Measurements from ENCODE around the gene AURKA. TPM values are rescaled to one million over a fixed set of nuclear protein-coding genes. Genes with fewer than 3 reads are reported as not detected.

AURKA gene
- total RNA-seq = 13.5 TPM
- polyA plus RNA-seq = 2.5 TPM

DNA sequence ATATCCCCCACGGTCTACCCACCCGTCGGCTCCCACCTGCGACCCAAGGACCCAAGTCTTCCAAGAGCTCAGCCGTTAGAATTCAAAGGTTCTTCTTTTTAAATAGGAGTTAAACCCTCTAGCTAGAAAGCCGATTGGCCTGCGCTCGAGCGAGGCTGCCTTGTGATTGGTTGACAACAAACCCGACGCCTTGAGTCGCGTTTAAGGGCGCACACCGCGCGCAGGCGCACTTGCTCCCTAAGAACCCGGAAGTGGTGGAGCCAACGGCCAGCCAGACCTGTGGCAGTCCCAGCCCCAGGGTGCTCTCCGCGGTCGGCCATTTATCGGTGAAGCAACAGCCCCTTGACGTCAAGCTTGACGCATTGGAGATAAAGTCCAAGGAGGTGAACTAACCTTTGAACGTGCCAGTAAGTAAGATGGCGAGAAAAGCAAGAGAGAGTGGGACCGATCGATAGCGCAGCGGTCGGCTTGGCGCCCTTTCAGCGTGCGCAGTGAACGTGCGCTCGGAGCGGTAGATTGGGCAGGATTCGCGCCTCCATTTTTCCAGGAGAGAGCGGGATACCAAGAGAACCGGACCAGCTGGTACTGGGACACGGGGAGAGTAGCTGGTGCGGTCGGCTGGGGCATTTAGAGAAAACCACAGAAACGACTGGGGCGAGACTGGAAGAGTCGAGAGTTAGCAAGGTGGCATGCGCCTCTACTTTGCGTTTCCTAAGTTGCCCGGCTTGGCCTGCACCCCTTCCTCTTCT is at the start of gene AURKA, which contains the start of gene CSTF1:
Gene AURKA, minus strand, starts transcription at position 84 of the 749 bp plus-strand sequence. CDS start 4,018 bp downstream, outside the sequence.
Gene CSTF1, plus strand, starts transcription at position 514 of the 749 bp plus-strand sequence. CDS start 2,908 bp downstream, outside the sequence.
- peaks cover 3% of the 10 kb centered on the region for H3K36me3 ChIP-seq (ENCODE audit: insufficient read depth)
- DNase-seq (ENCODE audit: extremely low spot score) = peak; percentile 98
- under 1% methylated on average over 53 of the region's 53 CpGs for WGBS
- H3K27ac ChIP-seq (ENCODE audit: low read depth) = peak within 1 kb of the TSS; percentile 82
- H3K4me1 ChIP-seq (ENCODE audit: insufficient read depth) = no peaks in the 10 kb centered on the region
- H3K4me3 ChIP-seq (ENCODE audit: low read depth, low read length) = peak within 1 kb of the TSS; percentile 83

- H3K4me3 ChIP-seq (ENCODE audit: low read depth, low read length) = no peak overlapping the region
- WGBS = 79% methylated on average over 4 of the region's 4 CpGs
- no peaks in the 10 kb centered on the region for H3K36me3 ChIP-seq (ENCODE audit: insufficient read depth)
- no peak overlapping the region for H3K27ac ChIP-seq (ENCODE audit: low read depth)
- no peaks in the 10 kb centered on the region for H3K4me1 ChIP-seq (ENCODE audit: insufficient read depth)
- no peak for DNase-seq (ENCODE audit: extremely low spot score)
These were observed 48.5 kb upstream of the AURKA start for GRCh38 chr20:56440346-56441007.

DNA sequence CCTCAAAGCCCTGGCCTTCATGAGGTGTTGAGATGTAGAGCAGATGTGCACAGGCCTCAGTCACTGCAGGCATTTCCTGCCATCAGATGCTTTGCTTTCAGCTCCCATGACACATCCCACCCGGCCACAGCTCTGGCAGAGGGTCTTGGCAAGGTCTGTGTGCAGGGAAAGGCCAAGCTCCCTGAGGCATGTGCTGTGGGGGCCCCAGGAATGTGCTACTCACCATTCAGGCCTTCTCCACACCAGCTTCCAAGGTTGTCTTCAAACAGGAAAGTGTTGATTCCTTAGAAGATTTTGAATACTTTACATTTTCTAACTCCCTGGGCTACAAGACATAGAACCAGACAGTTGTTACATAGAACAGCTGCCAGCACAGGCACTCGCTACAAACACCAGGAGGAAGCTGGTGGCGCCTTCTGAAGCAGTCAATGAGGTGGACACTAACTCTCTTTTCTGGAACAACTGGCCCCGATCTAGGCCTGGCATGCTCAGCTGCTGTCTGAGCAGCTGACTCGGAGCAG is 47.8 kb upstream of the AURKA start:
- no peak overlapping the region for H3K4me3 ChIP-seq (ENCODE audit: low read depth, low read length)
- no peaks in the 10 kb centered on the region for H3K4me1 ChIP-seq (ENCODE audit: insufficient read depth)
- no peaks in the 10 kb centered on the region for H3K36me3 ChIP-seq (ENCODE audit: insufficient read depth)
- no peak overlapping the region for H3K27ac ChIP-seq (ENCODE audit: low read depth)
- 28% methylated on average over 5 of the region's 5 CpGs for WGBS
- DNase-seq (ENCODE audit: extremely low spot score) = no peak

- WGBS = 77% methylated on average over 4 of the region's 4 CpGs
- H3K4me1 ChIP-seq (ENCODE audit: insufficient read depth) = no peaks in the 10 kb centered on the region
- no peak overlapping the region for H3K27ac ChIP-seq (ENCODE audit: low read depth)
- no peaks in the 10 kb centered on the region for H3K36me3 ChIP-seq (ENCODE audit: insufficient read depth)
- no peak overlapping the region for H3K4me3 ChIP-seq (ENCODE audit: low read depth, low read length)
- DNase-seq (ENCODE audit: extremely low spot score) = no peak
These were observed 46.3 kb upstream of the AURKA start for GRCh38 chr20:56438284-56438683.

DNA sequence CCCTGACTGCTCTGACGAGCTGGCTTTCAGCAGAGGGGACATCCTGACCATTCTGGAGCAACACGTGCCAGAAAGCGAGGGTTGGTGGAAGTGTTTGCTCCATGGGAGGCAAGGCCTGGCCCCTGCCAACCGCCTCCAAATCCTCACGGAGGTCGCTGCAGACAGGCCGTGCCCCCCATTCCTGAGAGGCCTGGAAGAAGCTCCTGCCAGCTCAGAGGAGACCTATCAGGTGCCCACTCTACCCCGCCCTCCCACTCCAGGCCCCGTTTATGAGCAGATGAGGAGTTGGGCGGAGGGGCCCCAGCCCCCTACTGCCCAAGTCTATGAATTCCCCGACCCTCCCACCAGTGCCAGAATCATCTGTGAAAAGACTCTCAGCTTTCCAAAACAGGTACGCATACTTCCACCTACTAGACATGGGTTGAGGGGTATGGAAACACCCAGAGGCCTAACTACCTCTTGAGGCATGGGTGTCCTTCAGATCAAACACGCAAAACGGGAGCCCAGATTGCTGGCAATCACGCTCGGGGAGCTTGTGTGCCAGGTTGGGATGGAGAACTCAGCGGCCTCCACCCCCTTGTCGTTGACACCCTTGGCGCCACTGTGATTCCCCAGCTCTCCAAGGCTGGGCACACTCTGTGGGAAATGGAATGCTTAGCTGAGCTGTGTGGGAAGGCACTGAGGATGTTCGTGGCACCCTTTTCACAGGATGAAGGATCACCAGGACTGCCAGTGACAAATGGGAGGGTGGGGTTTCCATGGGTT is 45.4 kb upstream of the AURKA start:
- H3K36me3 ChIP-seq (ENCODE audit: insufficient read depth) = no peaks in the 10 kb centered on the region
- WGBS = 88% methylated on average over 20 of the region's 20 CpGs
- no peak overlapping the region for H3K27ac ChIP-seq (ENCODE audit: low read depth)
- DNase-seq (ENCODE audit: extremely low spot score) = no peak
- H3K4me1 ChIP-seq (ENCODE audit: insufficient read depth) = no peaks in the 10 kb centered on the region
- H3K4me3 ChIP-seq (ENCODE audit: low read depth, low read length) = no peak overlapping the region

GRCh38 chr20:56433880-56434255 is 41.9 kb upstream of the AURKA start:
- no peak for DNase-seq (ENCODE audit: extremely low spot score)
- no peaks in the 10 kb centered on the region for H3K4me1 ChIP-seq (ENCODE audit: insufficient read depth)
- 25% methylated on average over 6 of the region's 6 CpGs for WGBS
- H3K27ac ChIP-seq (ENCODE audit: low read depth) = no peak overlapping the region
- no peaks in the 10 kb centered on the region for H3K36me3 ChIP-seq (ENCODE audit: insufficient read depth)
- no peak overlapping the region for H3K4me3 ChIP-seq (ENCODE audit: low read depth, low read length)

GRCh38 chr20:56433221-56433879 is 41.3 kb upstream of the AURKA start:
- no peak for DNase-seq (ENCODE audit: extremely low spot score)
- Histone ChIP-seq H3K27ac (ENCODE audit: low read depth) (no peak overlapping the region), H3K4me3 (ENCODE audit: low read depth, low read length) (no peak overlapping the region), H3K4me1 (ENCODE audit: insufficient read depth) (no peaks in the 10 kb centered on the region), H3K36me3 (ENCODE audit: insufficient read depth) (no peaks in the 10 kb centered on the region)
- 28% methylated on average over 3 of the region's 3 CpGs for WGBS

- Histone ChIP-seq H3K4me3 (ENCODE audit: low read depth, low read length) (no peak overlapping the region), H3K27ac (ENCODE audit: low read depth) (no peak overlapping the region), H3K4me1 (ENCODE audit: insufficient read depth) (no peaks in the 10 kb centered on the region), H3K36me3 (ENCODE audit: insufficient read depth) (no peaks in the 10 kb centered on the region)
- no peak for DNase-seq (ENCODE audit: extremely low spot score)
- WGBS = 76% methylated on average over 3 of the region's 3 CpGs
These were observed 39.5 kb upstream of the AURKA start for GRCh38 chr20:56431471-56431870.

DNA sequence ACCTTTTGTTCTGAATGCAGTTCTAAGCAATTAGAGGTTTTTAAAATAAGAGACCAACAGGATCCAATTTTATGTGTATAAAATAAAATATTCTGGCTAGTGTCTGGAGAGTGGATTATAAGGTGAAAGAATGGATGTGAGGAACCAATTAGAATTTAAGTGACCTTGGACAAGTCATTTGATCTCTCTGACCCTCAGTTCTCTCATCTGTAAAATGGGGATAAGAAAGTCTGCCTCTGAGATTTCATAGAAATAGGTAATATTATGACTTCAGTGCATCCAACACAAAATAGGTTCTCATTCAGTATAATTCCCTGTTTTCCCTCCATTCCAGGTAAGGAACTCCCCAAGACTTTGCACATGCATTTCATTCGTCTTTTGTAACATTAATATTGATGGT is 38.9 kb upstream of the AURKA start:
- 83% methylated on average over 1 of the region's 1 CpG for WGBS
- no peaks in the 10 kb centered on the region for H3K4me1 ChIP-seq (ENCODE audit: insufficient read depth)
- no peak overlapping the region for H3K27ac ChIP-seq (ENCODE audit: low read depth)
- no peaks in the 10 kb centered on the region for H3K36me3 ChIP-seq (ENCODE audit: insufficient read depth)
- H3K4me3 ChIP-seq (ENCODE audit: low read depth, low read length) = no peak overlapping the region
- DNase-seq (ENCODE audit: extremely low spot score) = no peak

DNA sequence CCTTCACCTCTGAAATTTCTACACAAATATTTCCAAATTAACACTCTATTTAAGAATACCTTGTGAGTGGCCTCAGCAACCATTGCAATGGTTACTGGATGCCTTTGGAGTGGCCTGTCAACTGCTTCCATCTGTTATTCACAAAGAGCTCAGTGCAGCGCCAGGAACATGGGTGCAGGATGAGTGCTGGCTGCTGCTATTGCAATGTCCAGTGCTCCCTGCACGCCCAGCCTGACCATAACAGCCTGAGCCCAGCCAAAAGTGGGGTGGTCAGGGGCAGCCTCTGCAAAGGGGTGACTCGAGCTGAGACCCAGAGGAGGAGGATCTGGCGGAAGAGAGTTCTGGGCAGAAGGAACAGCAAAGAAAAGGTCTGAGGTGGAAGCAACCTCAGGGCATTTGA is 38.4 kb upstream of the AURKA start:
- Histone ChIP-seq H3K27ac (ENCODE audit: low read depth) (no peak overlapping the region), H3K36me3 (ENCODE audit: insufficient read depth) (no peaks in the 10 kb centered on the region), H3K4me1 (ENCODE audit: insufficient read depth) (no peaks in the 10 kb centered on the region), H3K4me3 (ENCODE audit: low read depth, low read length) (no peak overlapping the region)
- WGBS = 54% methylated on average over 4 of the region's 4 CpGs
- DNase-seq (ENCODE audit: extremely low spot score) = no peak

GRCh38 chr20:56429941-56430340 is 37.9 kb upstream of the AURKA start:
- H3K4me1 ChIP-seq (ENCODE audit: insufficient read depth) = no peaks in the 10 kb centered on the region
- WGBS = 41% methylated on average over 4 of the region's 4 CpGs

DNA sequence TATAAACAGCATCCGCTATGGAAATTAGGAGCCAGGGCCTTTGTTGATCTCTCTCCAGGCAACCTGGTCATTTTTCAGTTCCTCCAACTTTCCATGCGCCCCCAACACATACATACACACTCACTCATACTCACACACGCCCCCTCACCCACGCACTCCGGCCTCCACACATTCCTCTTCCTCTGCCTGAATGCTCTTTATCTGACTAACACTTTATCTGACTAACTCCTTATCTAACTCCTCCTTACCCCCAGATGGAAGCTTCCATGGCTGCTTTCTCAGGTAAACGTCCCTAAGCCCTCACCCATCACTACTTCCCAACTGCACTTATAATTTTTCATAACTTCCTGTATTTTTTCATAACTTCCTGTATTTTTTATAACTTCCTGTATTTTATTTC is 37.5 kb upstream of the AURKA start:
- Histone ChIP-seq H3K4me1 (ENCODE audit: insufficient read depth) (no peaks in the 10 kb centered on the region), H3K27ac (ENCODE audit: low read depth) (no peak overlapping the region), H3K4me3 (ENCODE audit: low read depth, low read length) (no peak overlapping the region), H3K36me3 (ENCODE audit: insufficient read depth) (no peaks in the 10 kb centered on the region)
- DNase-seq (ENCODE audit: extremely low spot score) = no peak
- WGBS = 43% methylated on average over 6 of the region's 6 CpGs

More at GRCh38 chr20:56429941-56430340, 37.9 kb upstream of the AURKA start:
- DNase-seq (ENCODE audit: extremely low spot score) = no peak
- H3K27ac ChIP-seq (ENCODE audit: low read depth) = no peak overlapping the region
- no peak overlapping the region for H3K4me3 ChIP-seq (ENCODE audit: low read depth, low read length)
- no peaks in the 10 kb centered on the region for H3K36me3 ChIP-seq (ENCODE audit: insufficient read depth)

DNA sequence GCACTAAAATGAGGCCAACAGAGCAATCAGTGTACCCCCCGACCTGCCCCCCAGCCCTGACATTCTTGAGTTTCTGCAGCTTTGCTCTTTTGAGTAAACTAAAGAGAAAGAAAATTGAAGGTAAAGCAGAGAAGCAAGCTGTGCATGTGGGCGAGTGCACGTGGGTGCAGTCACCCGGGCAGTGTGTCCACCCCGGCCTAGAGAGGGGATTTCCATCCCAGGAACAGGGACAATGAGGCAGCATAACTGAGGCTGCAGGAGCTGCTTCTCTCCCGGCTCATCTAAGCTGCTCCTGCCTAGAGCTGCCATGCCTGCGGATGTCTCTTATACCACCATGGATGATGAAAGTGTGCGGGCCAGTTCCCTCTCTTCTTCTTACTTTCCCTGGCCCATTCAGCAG is 36.9 kb upstream of the AURKA start:
- no peak overlapping the region for H3K27ac ChIP-seq (ENCODE audit: low read depth)

More for the DNA sequence above, 36.9 kb upstream of the AURKA start:
- no peaks in the 10 kb centered on the region for H3K4me1 ChIP-seq (ENCODE audit: insufficient read depth)
- DNase-seq (ENCODE audit: extremely low spot score) = no peak
- no peaks in the 10 kb centered on the region for H3K36me3 ChIP-seq (ENCODE audit: insufficient read depth)
- no peak overlapping the region for H3K4me3 ChIP-seq (ENCODE audit: low read depth, low read length)
- WGBS = 67% methylated on average over 8 of the region's 8 CpGs
